Measurements from ENCODE around the gene LRRC4C. TPM values are rescaled to one million over a fixed set of nuclear protein-coding genes. Genes with fewer than 3 reads are reported as not detected.

The LRRC4C gene
- total RNA-seq, 2 donors from 2014 or later = 1.3 TPM; not detected in 1

- no peak for ATAC-seq
- Histone ChIP-seq H3K4me1 (no peaks in the 10 kb centered on the region), H3K9me3 (no peaks in the 10 kb centered on the region), H3K27ac (no peak overlapping the region), H3K36me3 (replicated peaks in 1 of 2; ENCODE audit: insufficient read depth in 1 of 2, low read depth in 2 of 2) (no peaks in the 10 kb centered on the region), H3K4me3 (no peak overlapping the region), H3K27me3 (no peaks in the 10 kb centered on the region)
- 52% methylated on average over 2 of the region's 2 CpGs for WGBS, 2 donors
- no peak for DNase-seq
- intact Hi-C loops (cut with DNase I) = no loop called here
- TF ChIP-seq CTCF (IDR thresholded peaks at IDR 0.05) (no peak), POLR2A (IDR thresholded peaks at IDR 0.05) (no peak)
Measured at GRCh38 chr11:41044747-41045146, 414.7 kb downstream of the LRRC4C start.

- H3K9me3 ChIP-seq = no peaks in the 10 kb centered on the region
- intact Hi-C loops (cut with DNase I) = no loop called here
Measured at GRCh38 chr11:41042688-41043087, 416.8 kb downstream of the LRRC4C start.

GRCh38 chr11:41040474-41040873 lies 419.0 kb downstream of the LRRC4C start:
- no peak for TF ChIP-seq CTCF (IDR thresholded peaks at IDR 0.05)
- TF ChIP-seq POLR2A (IDR thresholded peaks at IDR 0.05) = no peak
- H3K4me1 ChIP-seq = no peaks in the 10 kb centered on the region
- ATAC-seq (no peak), DNase-seq (no peak)
- no peak overlapping the region for H3K27ac ChIP-seq
- no peaks in the 10 kb centered on the region for H3K9me3 ChIP-seq
- intact Hi-C loops (cut with DNase I) = no loop called here
- WGBS, 2 donors = 41 to 44% methylated on average over 1 of the region's 1 CpG
- H3K36me3 ChIP-seq (replicated peaks in 1 of 2; ENCODE audit: insufficient read depth in 1 of 2, low read depth in 2 of 2) = no peaks in the 10 kb centered on the region
- no peak overlapping the region for H3K4me3 ChIP-seq
- H3K27me3 ChIP-seq = no peaks in the 10 kb centered on the region

More at GRCh38 chr11:41042688-41043087, 416.8 kb downstream of the LRRC4C start:
- 41 to 51% methylated on average over 3 of the region's 3 CpGs for WGBS, 2 donors
- no peaks in the 10 kb centered on the region for H3K27me3 ChIP-seq
- H3K4me3 ChIP-seq = no peak overlapping the region
- no peak for DNase-seq
- H3K36me3 ChIP-seq (replicated peaks in 1 of 2; ENCODE audit: insufficient read depth in 1 of 2, low read depth in 2 of 2) = no peaks in the 10 kb centered on the region
- no peak overlapping the region for H3K27ac ChIP-seq
- no peak for ATAC-seq
- TF ChIP-seq POLR2A (IDR thresholded peaks at IDR 0.05) = no peak
- no peaks in the 10 kb centered on the region for H3K4me1 ChIP-seq

- no peaks in the 10 kb centered on the region for H3K36me3 ChIP-seq (replicated peaks in 1 of 2; ENCODE audit: insufficient read depth in 1 of 2, low read depth in 2 of 2)
- H3K27me3 ChIP-seq = no peaks in the 10 kb centered on the region
- no peak overlapping the region for H3K4me3 ChIP-seq
- intact Hi-C loops (cut with DNase I) = no loop called here
- DNase-seq (no peak), ATAC-seq (no peak)
- TF ChIP-seq POLR2A (IDR thresholded peaks at IDR 0.05) (no peak), CTCF (IDR thresholded peaks at IDR 0.05) (no peak)
- WGBS, 2 donors = 59 to 74% methylated on average over 8 of the region's 8 CpGs
- no peaks in the 10 kb centered on the region for H3K9me3 ChIP-seq
- no peaks in the 10 kb centered on the region for H3K4me1 ChIP-seq
- H3K27ac ChIP-seq = no peak overlapping the region
Measured at GRCh38 chr11:41039592-41039991, 419.9 kb downstream of the LRRC4C start.

GRCh38 chr11:41031551-41032060 lies 427.8 kb downstream of the LRRC4C start:
- TF ChIP-seq CTCF (IDR thresholded peaks at IDR 0.05) = no peak
- no peak for TF ChIP-seq POLR2A (IDR thresholded peaks at IDR 0.05)
- intact Hi-C loops (cut with DNase I) = no loop called here

More at GRCh38 chr11:41031551-41032060, 427.8 kb downstream of the LRRC4C start:
- ATAC-seq (no peak), DNase-seq (no peak)
- Histone ChIP-seq H3K27me3 (no peaks in the 10 kb centered on the region), H3K4me1 (no peaks in the 10 kb centered on the region), H3K36me3 (replicated peaks in 1 of 2; ENCODE audit: insufficient read depth in 1 of 2, low read depth in 2 of 2) (no peaks in the 10 kb centered on the region), H3K9me3 (no peaks in the 10 kb centered on the region), H3K27ac (no peak overlapping the region), H3K4me3 (no peak overlapping the region)
- WGBS, 2 donors = 30 to 44% methylated on average over 1 of the region's 1 CpG
